ENCODE results near the gene SLC25A44. TPM values are rescaled to one million over a fixed set of nuclear protein-coding genes. Genes with fewer than 3 reads are reported as not detected.

The SLC25A44 gene
- total RNA-seq, 1 donor from 2014 or later = 22.0 TPM

- Mint-ChIP-seq H3K27ac (ENCODE audit: unreplicated experiment) (no peak overlapping the region), H3K9me3 (ENCODE audit: unreplicated experiment) (no peaks in the 10 kb centered on the region), H3K36me3 (ENCODE audit: low read depth, unreplicated experiment) (peaks cover 9% of the 10 kb centered on the region), H3K27me3 (ENCODE audit: unreplicated experiment) (peaks cover 10% of the 10 kb centered on the region), H3K4me3 (ENCODE audit: unreplicated experiment) (no peak overlapping the region), H3K4me1 (ENCODE audit: unreplicated experiment) (peaks cover 7% of the 10 kb centered on the region)
- no peak for TF ChIP-seq CTCF (IDR thresholded peaks at IDR 0.05; ENCODE audit: unreplicated experiment)
- no peak for DNase-seq (ENCODE audit: low spot score)
These were observed 48.8 kb downstream of the SLC25A44 start for GRCh38 chr1:156242738-156243137.

- peaks cover 7% of the 10 kb centered on the region for H3K4me1 Mint-ChIP-seq (ENCODE audit: unreplicated experiment)
- H3K9me3 Mint-ChIP-seq (ENCODE audit: unreplicated experiment) = no peaks in the 10 kb centered on the region
- H3K36me3 Mint-ChIP-seq (ENCODE audit: low read depth, unreplicated experiment) = peaks cover 8% of the 10 kb centered on the region
- H3K4me3 Mint-ChIP-seq (ENCODE audit: unreplicated experiment) = no peak overlapping the region
- TF ChIP-seq CTCF (IDR thresholded peaks at IDR 0.05; ENCODE audit: unreplicated experiment) = no peak
- peak overlapping the region; percentile 42 for H3K27ac Mint-ChIP-seq (ENCODE audit: unreplicated experiment)
- peaks cover 10% of the 10 kb centered on the region for H3K27me3 Mint-ChIP-seq (ENCODE audit: unreplicated experiment)
- DNase-seq (ENCODE audit: low spot score) = no peak
These were observed 50.2 kb downstream of the SLC25A44 start for GRCh38 chr1:156244126-156244525.

- DNase-seq (ENCODE audit: low spot score) = no peak
- H3K4me1 Mint-ChIP-seq (ENCODE audit: unreplicated experiment) = peaks cover 13% of the 10 kb centered on the region
- no peak overlapping the region for H3K4me3 Mint-ChIP-seq (ENCODE audit: unreplicated experiment)
- TF ChIP-seq CTCF (IDR thresholded peaks at IDR 0.05; ENCODE audit: unreplicated experiment) = no peak
- no peak overlapping the region for H3K27ac Mint-ChIP-seq (ENCODE audit: unreplicated experiment)
- peaks cover 11% of the 10 kb centered on the region for H3K27me3 Mint-ChIP-seq (ENCODE audit: unreplicated experiment)
- H3K36me3 Mint-ChIP-seq (ENCODE audit: low read depth, unreplicated experiment) = peaks cover 7% of the 10 kb centered on the region
- no peaks in the 10 kb centered on the region for H3K9me3 Mint-ChIP-seq (ENCODE audit: unreplicated experiment)
These were observed 50.8 kb downstream of the SLC25A44 start for GRCh38 chr1:156244712-156245111.

GRCh38 chr1:156245451-156246232 lies 51.7 kb downstream of the SLC25A44 start:
- no peaks in the 10 kb centered on the region for H3K9me3 Mint-ChIP-seq (ENCODE audit: unreplicated experiment)
- TF ChIP-seq CTCF (IDR thresholded peaks at IDR 0.05; ENCODE audit: unreplicated experiment) = no peak
- peak overlapping the region; percentile 42 for H3K27ac Mint-ChIP-seq (ENCODE audit: unreplicated experiment)
- DNase-seq (ENCODE audit: low spot score) = peak; percentile 46
- H3K36me3 Mint-ChIP-seq (ENCODE audit: low read depth, unreplicated experiment) = peaks cover 7% of the 10 kb centered on the region
- no peak overlapping the region for H3K4me3 Mint-ChIP-seq (ENCODE audit: unreplicated experiment)
- H3K27me3 Mint-ChIP-seq (ENCODE audit: unreplicated experiment) = peaks cover 7% of the 10 kb centered on the region
- peaks cover 17% of the 10 kb centered on the region for H3K4me1 Mint-ChIP-seq (ENCODE audit: unreplicated experiment)

GRCh38 chr1:156246241-156246780 lies 52.4 kb downstream of the SLC25A44 start:
- Mint-ChIP-seq H3K27me3 (ENCODE audit: unreplicated experiment) (peaks cover 7% of the 10 kb centered on the region), H3K9me3 (ENCODE audit: unreplicated experiment) (no peaks in the 10 kb centered on the region), H3K4me1 (ENCODE audit: unreplicated experiment) (peaks cover 23% of the 10 kb centered on the region), H3K27ac (ENCODE audit: unreplicated experiment) (peak overlapping the region; percentile 42), H3K36me3 (ENCODE audit: low read depth, unreplicated experiment) (peaks cover 9% of the 10 kb centered on the region), H3K4me3 (ENCODE audit: unreplicated experiment) (no peak overlapping the region)
- DNase-seq (ENCODE audit: low spot score) = no peak
- TF ChIP-seq CTCF (IDR thresholded peaks at IDR 0.05; ENCODE audit: unreplicated experiment) = no peak

Data from endothelial cell (in vitro differentiated cells).